Neutrophil (primary cell): ENCODE measurements around the gene EMP2.
"Not testable (repeated sequence)": the region's sequence is repeated elsewhere in the genome, so short reads cannot be mapped to it uniquely, and the experiment has no call there.

ENCODE experiments used
- H3K27ac ChIP-seq: fragments of 200-600 bp; sonication (generic); 2 replicates; pipeline ENCODE4 v1.5.1; 2016; ENCODE audit warnings: mild to moderate bottlenecking, moderate library complexity
- H3K27me3 ChIP-seq: fragments of 200-600 bp; sonication (generic); 2 replicates; pipeline ENCODE4 v1.6.0; 2016; ENCODE audit warnings: mild to moderate bottlenecking
- H3K36me3 ChIP-seq: fragments of 200-600 bp; sonication (generic); 2 replicates; pipeline ENCODE4 v1.5.1; 2017
- H3K4me1 ChIP-seq, 2 experiments: fragments of 200-600 bp in 1 of 2; sonication (generic) in 1 of 2; 1 replicate in 1 of 2; 2 replicates in 1 of 2; pipeline versions ENCODE4 v1.5.1 to v1.6.1; 2013 to 2016; ENCODE audit warnings: low read depth in 1 of 2, low read length in 1 of 2, mild to moderate bottlenecking in 1 of 2, moderate library complexity in 1 of 2; ENCODE audit not compliant: control insufficient read depth in 1 of 2, insufficient read depth in 1 of 2
- H3K4me3 ChIP-seq, 2 experiments: fragments of 200-600 bp in 1 of 2; sonication (generic) in 1 of 2; 1 replicate in 1 of 2; 2 replicates in 1 of 2; pipeline ENCODE4 v1.5.1; 2013 to 2016; ENCODE audit warnings: low read depth in 1 of 2, low read length in 1 of 2, mild to moderate bottlenecking in 1 of 2, moderate library complexity in 1 of 2
- H3K9me3 ChIP-seq: fragments of 200-600 bp; sonication (generic); 2 replicates; pipeline ENCODE4 v1.5.1; 2016
- CTCF ChIP-seq: fragments of 200-600 bp; sonication (generic); IDR thresholded peaks from 2 replicates; pipeline ENCODE4 v1.5.1; 2016; ENCODE audit warnings: antibody characterized with exemption

Gene EMP2

GRCh38 chr16:10564591-10564990 lies 15.8 kb downstream of the EMP2 start:
- no peak for TF ChIP-seq CTCF
- H3K27ac ChIP-seq = no peak overlapping the region
- no peaks in the 10 kb centered on the region for H3K27me3 ChIP-seq
- no peaks in the 10 kb centered on the region for H3K36me3 ChIP-seq
- H3K4me1 ChIP-seq = no peaks in the 10 kb centered on the region
- no peaks in the 10 kb centered on the region for H3K9me3 ChIP-seq
- no peak overlapping the region for H3K4me3 ChIP-seq

DNA sequence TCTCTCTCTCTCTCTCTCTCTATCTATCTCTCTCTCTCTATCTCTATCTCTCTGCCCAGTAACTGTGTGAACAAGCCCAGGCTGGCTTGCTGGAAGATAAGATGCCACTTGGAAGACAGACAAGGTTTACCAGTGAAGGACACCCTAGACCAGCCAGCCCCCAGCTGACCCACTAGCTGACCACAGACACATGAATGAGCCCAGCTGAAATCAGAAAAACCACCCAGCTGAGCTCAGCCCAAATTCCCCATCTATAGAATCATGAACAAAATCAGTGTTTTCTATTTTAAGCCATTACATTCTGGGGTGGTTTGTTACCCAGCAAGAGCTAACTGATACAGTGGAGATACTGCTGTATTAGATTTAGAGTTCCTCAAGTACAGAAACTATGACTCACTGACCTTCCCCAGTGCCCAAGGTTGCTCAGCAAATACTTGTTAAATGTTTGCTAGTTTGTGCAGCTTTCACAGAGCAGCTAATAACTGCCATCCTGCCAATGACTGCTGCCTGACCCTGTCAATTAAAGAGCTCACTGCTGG lies 18.0 kb downstream of the EMP2 start:
- Histone ChIP-seq H3K4me3 (no peak overlapping the region), H3K9me3 (no peaks in the 10 kb centered on the region), H3K36me3 (no peaks in the 10 kb centered on the region), H3K27me3 (no peaks in the 10 kb centered on the region), H3K4me1 (no peaks in the 10 kb centered on the region), H3K27ac (no peak overlapping the region)
- no peak for TF ChIP-seq CTCF

GRCh38 chr16:10561425-10561824 lies 19.0 kb downstream of the EMP2 start:
- Histone ChIP-seq H3K27me3 (no peaks in the 10 kb centered on the region), H3K4me1 (no peaks in the 10 kb centered on the region)

GRCh38 chr16:10561001-10561400 lies 19.4 kb downstream of the EMP2 start:
- H3K36me3 ChIP-seq = no peaks in the 10 kb centered on the region
- no peaks in the 10 kb centered on the region for H3K27me3 ChIP-seq
- no peaks in the 10 kb centered on the region for H3K9me3 ChIP-seq
- no peak overlapping the region for H3K27ac ChIP-seq
- H3K4me3 ChIP-seq = no peak overlapping the region
- no peak for TF ChIP-seq CTCF
- H3K4me1 ChIP-seq = no peaks in the 10 kb centered on the region

More at GRCh38 chr16:10561425-10561824, 19.0 kb downstream of the EMP2 start:
- H3K4me3 ChIP-seq = no peak overlapping the region
- no peaks in the 10 kb centered on the region for H3K36me3 ChIP-seq
- no peaks in the 10 kb centered on the region for H3K9me3 ChIP-seq
- no peak overlapping the region for H3K27ac ChIP-seq
- TF ChIP-seq CTCF = no peak

GRCh38 chr16:10559792-10560191 lies 20.6 kb downstream of the EMP2 start:
- not testable (repeated sequence) for H3K4me1 ChIP-seq, H3K4me3 ChIP-seq, H3K9me3 ChIP-seq, H3K27ac ChIP-seq, H3K36me3 ChIP-seq, H3K27me3 ChIP-seq

- H3K27me3 ChIP-seq = no peaks in the 10 kb centered on the region
- H3K9me3 ChIP-seq = no peaks in the 10 kb centered on the region
- no peak overlapping the region for H3K27ac ChIP-seq
- no peak for TF ChIP-seq CTCF
- H3K4me1 ChIP-seq = no peaks in the 10 kb centered on the region
- H3K4me3 ChIP-seq = no peak overlapping the region
- H3K36me3 ChIP-seq = no peaks in the 10 kb centered on the region
Measured at GRCh38 chr16:10558746-10559641, 21.4 kb downstream of the EMP2 start.
